Endodermal cell (in vitro differentiated cells): ENCODE data around the gene TRIM14. TPM values are rescaled to one million over a fixed set of nuclear protein-coding genes. Genes with fewer than 3 reads are reported as not detected.

ENCODE experiments used
- DNase-seq: peaks from one replicate; pipeline ENCODE4 v3.0.0-alpha.2; 2017
- H3K27ac ChIP-seq: 2 replicates; pipeline ENCODE4 v1.5.1; 2013; ENCODE audit warnings: mild to moderate bottlenecking, low read depth, low read length, moderate library complexity
- H3K27me3 ChIP-seq: 2 replicates; pipeline ENCODE4 v1.6.1; 2013; ENCODE audit warnings: mild to moderate bottlenecking, low read length, moderate library complexity; ENCODE audit not compliant: insufficient read depth, control insufficient read depth, poor library complexity, severe bottlenecking
- H3K36me3 ChIP-seq: 2 replicates; pipeline ENCODE4 v1.7.0; 2013; ENCODE audit warnings: mild to moderate bottlenecking, low read length, moderate library complexity; ENCODE audit not compliant: control insufficient read depth, insufficient read depth
- H3K4me1 ChIP-seq: one replicate; pipeline ENCODE4 v1.7.0; 2013; ENCODE audit warnings: low read length; ENCODE audit not compliant: control insufficient read depth, insufficient read depth
- H3K4me3 ChIP-seq: 2 replicates; pipeline ENCODE4 v1.5.1; 2013; ENCODE audit warnings: mild to moderate bottlenecking, low read length, moderate library complexity
- H3K9ac ChIP-seq: 2 replicates; pipeline ENCODE4 v1.6.1; 2013; ENCODE audit warnings: mild to moderate bottlenecking, low read length, moderate library complexity; ENCODE audit not compliant: poor library complexity, severe bottlenecking; ENCODE audit errors: extremely low read depth
- H3K9me3 ChIP-seq: 2 replicates; pipeline ENCODE4 v1.6.1; 2013; ENCODE audit warnings: mild to moderate bottlenecking, low read length, moderate library complexity; ENCODE audit not compliant: control insufficient read depth
- H3K27ac Mint-ChIP-seq: 2 replicates; pipeline ENCODE4 v1.8.0; 2020; ENCODE audit warnings: mixed read lengths
- H3K27me3 Mint-ChIP-seq: 2 replicates; pipeline ENCODE4 v1.8.0; 2021; ENCODE audit warnings: mild to moderate bottlenecking, mixed read lengths; ENCODE audit not compliant: insufficient read depth
- H3K36me3 Mint-ChIP-seq: 2 replicates; pipeline ENCODE4 v1.8.0; 2020; ENCODE audit warnings: low read depth, mixed read lengths
- H3K4me1 Mint-ChIP-seq: 2 replicates; pipeline ENCODE4 v1.8.0; 2020; ENCODE audit warnings: mixed read lengths
- H3K4me3 Mint-ChIP-seq: 2 replicates; pipeline ENCODE4 v1.8.0; 2020; ENCODE audit warnings: mild to moderate bottlenecking, moderate library complexity, mixed read lengths
- H3K9me3 Mint-ChIP-seq: 2 replicates; pipeline ENCODE4 v1.8.0; 2020; ENCODE audit warnings: mild to moderate bottlenecking, mixed read lengths
- WGBS, 2 experiments: methylation state at CpG; one replicate each; pipeline versions ENCODE4 v1.1.5 to v1.1.7; 2013; ENCODE audit warnings: missing lambda C conversion rate in 2 of 2, mixed read lengths in 1 of 2; ENCODE audit not compliant: insufficient coverage in 1 of 2, insufficient read length in 1 of 2; 5-methylcytosine and 5-hydroxymethylcytosine counted together
- total RNA-seq, 2 donors: library from RNA; stranded (reverse); fragmentation: NEBNext Ultra II Directional in 1 of 2; extraction: Animal tissue kit (Norgen Biotek cat#: 25700) in 1 of 2; gene quantifications; 2 replicates in 1 of 2; 3 replicates in 1 of 2; pipeline ENCODE4 v1.2.1, GENCODE V29; 2021
- TF ChIP-seq, protein P1 (sequence below): fragments of 200-600 bp; sonication (generic); conservative IDR thresholded peaks from 2 replicates; pipeline ENCODE4 v1.5.0; 2021; ENCODE audit warnings: antibody characterized with exemption, mild to moderate bottlenecking

The TRIM14 gene
- total RNA-seq, 2 donors from 2014 or later, result 3.1 to 5.1 TPM

- Histone ChIP-seq H3K4me3 (no peak overlapping the region), H3K27me3 (no peaks in the 10 kb centered on the region), H3K27ac (no peak overlapping the region), H3K9ac (no peak overlapping the region), H3K4me1 (no peaks in the 10 kb centered on the region), H3K9me3 (no peaks in the 10 kb centered on the region), H3K36me3 (no peaks in the 10 kb centered on the region)
- 92 to 93% methylated on average over 6 of the region's 6 CpGs for WGBS, 2 experiments
- Mint-ChIP-seq H3K27me3 (peaks cover 3% of the 10 kb centered on the region), H3K27ac (peak overlapping the region; percentile 9), H3K4me3 (no peak overlapping the region), H3K4me1 (no peaks in the 10 kb centered on the region), H3K9me3 (no peaks in the 10 kb centered on the region), H3K36me3 (no peaks in the 10 kb centered on the region)
- TF ChIP-seq, protein P1, sequence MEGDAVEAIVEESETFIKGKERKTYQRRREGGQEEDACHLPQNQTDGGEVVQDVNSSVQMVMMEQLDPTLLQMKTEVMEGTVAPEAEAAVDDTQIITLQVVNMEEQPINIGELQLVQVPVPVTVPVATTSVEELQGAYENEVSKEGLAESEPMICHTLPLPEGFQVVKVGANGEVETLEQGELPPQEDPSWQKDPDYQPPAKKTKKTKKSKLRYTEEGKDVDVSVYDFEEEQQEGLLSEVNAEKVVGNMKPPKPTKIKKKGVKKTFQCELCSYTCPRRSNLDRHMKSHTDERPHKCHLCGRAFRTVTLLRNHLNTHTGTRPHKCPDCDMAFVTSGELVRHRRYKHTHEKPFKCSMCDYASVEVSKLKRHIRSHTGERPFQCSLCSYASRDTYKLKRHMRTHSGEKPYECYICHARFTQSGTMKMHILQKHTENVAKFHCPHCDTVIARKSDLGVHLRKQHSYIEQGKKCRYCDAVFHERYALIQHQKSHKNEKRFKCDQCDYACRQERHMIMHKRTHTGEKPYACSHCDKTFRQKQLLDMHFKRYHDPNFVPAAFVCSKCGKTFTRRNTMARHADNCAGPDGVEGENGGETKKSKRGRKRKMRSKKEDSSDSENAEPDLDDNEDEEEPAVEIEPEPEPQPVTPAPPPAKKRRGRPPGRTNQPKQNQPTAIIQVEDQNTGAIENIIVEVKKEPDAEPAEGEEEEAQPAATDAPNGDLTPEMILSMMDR, result no peak
- DNase-seq, result no peak
These were observed 73.5 kb downstream of the TRIM14 start for GRCh38 chr9:98045234-98046179.

GRCh38 chr9:98043915-98044314 lies 75.1 kb downstream of the TRIM14 start:
- H3K4me3 Mint-ChIP-seq, result no peak overlapping the region

DNA sequence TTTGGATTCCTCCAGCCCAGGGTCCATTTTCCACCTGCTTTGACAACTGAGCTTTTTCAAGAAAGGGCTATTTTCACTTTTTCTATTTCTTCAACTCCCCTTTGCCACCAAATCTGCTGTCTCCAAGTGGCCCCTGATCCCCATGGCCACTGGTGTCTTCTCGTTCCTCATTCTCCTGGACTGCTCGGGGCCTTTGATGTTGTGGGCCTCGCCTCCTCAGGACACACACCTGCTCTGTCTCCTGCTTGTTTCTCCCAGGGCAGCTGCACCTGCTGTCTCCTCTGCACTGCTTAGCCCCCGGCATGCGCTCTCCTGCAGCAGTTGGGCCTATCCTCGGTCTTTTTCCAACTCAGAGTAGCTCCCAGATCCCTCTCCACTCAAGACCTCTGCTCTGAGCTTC lies 78.8 kb downstream of the TRIM14 start:
- Mint-ChIP-seq H3K4me1 (no peaks in the 10 kb centered on the region), H3K9me3 (no peaks in the 10 kb centered on the region), H3K27me3 (peaks cover 15% of the 10 kb centered on the region), H3K27ac (no peak overlapping the region), H3K4me3 (no peak overlapping the region), H3K36me3 (no peaks in the 10 kb centered on the region)
- 84 to 91% methylated on average over 6 of the region's 6 CpGs for WGBS, 2 experiments
- H3K9ac ChIP-seq, result no peak overlapping the region
- no peaks in the 10 kb centered on the region for H3K36me3 ChIP-seq
- TF ChIP-seq, protein P1, result no peak
- peaks cover 4% of the 10 kb centered on the region for H3K27me3 ChIP-seq
- DNase-seq, result peak; percentile 36
- no peak overlapping the region for H3K4me3 ChIP-seq
- H3K4me1 ChIP-seq, result no peaks in the 10 kb centered on the region
- no peaks in the 10 kb centered on the region for H3K9me3 ChIP-seq
- H3K27ac ChIP-seq, result no peak overlapping the region

More at GRCh38 chr9:98043915-98044314, 75.1 kb downstream of the TRIM14 start:
- H3K9me3 Mint-ChIP-seq, result no peaks in the 10 kb centered on the region
- H3K9me3 ChIP-seq, result no peaks in the 10 kb centered on the region
- no peak overlapping the region for H3K27ac Mint-ChIP-seq
- DNase-seq, result no peak
- H3K4me3 ChIP-seq, result no peak overlapping the region
- peaks cover 4% of the 10 kb centered on the region for H3K27me3 ChIP-seq
- no peak overlapping the region for H3K9ac ChIP-seq
- H3K36me3 ChIP-seq, result no peaks in the 10 kb centered on the region
- H3K27me3 Mint-ChIP-seq, result peaks cover 3% of the 10 kb centered on the region
- WGBS, 2 experiments, result 69 to 82% methylated on average over 3 to 5 of the region's 5 CpGs
- H3K4me1 ChIP-seq, result no peaks in the 10 kb centered on the region
- no peaks in the 10 kb centered on the region for H3K4me1 Mint-ChIP-seq
- no peaks in the 10 kb centered on the region for H3K36me3 Mint-ChIP-seq
- TF ChIP-seq, protein P1, result no peak
- H3K27ac ChIP-seq, result no peak overlapping the region
